ENCODE results near the gene TLE7.

DNA sequence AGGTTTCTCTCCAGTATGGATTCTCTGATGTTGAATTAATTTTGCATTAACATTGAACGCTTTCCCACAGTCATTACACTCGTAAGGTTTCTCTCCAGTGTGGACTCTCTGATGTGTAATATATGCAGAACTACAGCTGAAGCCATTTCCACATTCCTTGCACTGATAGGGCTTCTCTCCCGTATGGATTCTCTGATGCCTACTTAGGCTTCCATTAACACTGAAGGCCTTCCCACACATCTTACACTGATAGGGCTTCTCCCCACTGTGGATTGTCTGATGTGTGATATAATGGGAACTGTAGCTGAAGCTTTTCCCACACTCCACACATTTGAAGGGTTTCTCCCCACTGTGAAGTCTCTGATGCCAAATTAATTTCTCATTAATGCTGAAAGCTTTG lies 7.2 kb upstream of the TLE7 start:
- TF ChIP-seq POLR2A (IDR thresholded peaks at IDR 0.05; ENCODE audit: low read depth, low read length), result no peak
- no peak for TF ChIP-seq POLR2AphosphoS5 (IDR thresholded peaks at IDR 0.05; ENCODE audit: low read depth, low read length)
